NCI-H345 treated with DMSO at 0.1 percent for 48 hours (cell line): ENCODE data around the gene GRID2.

Experiments
- DNase-seq: peaks from one replicate; lab custom pipeline; 2025; ENCODE audit not compliant: unreplicated experiment; lab: John Stamatoyannopoulos, UW

The GRID2 gene

DNA sequence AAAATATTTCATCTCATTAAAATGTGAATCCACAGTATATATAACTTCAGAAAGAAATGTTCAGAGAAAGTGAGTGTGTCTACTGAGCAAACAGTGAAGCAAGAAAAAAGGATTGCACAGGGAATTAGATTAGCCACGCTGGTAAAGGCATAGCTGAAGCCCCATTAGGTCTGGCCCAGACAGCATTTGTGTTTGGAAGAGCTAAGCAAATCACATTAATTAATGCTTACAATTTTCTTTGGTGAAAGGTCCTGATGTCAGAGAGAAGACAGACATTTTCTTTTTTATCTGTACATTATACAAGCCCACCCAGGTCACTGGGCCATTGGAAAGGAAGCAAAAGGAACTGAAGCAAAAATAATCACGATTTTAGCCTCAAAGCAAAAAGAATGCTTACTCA lies 354.6 kb downstream of the GRID2 start:
- no peak for DNase-seq

DNA sequence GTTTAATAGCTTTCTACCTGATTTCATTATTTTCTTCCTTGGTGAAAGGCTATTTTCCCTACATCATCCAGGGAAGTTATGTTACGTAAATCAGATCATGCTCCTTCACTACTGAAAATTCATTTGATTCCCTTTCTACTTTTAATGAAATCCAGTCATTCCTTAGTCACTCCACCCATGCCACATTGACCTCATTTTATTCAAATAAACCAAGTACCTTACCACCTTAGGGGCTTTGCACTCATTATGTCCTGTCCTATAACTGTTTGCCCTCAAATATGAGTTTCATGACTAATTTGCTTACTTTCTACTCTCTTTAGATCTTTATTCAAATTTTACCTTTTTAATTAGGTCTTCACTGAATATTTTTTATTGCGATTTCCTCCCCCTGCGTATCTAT lies 374.0 kb downstream of the GRID2 start:
- DNase-seq: no peak

DNA sequence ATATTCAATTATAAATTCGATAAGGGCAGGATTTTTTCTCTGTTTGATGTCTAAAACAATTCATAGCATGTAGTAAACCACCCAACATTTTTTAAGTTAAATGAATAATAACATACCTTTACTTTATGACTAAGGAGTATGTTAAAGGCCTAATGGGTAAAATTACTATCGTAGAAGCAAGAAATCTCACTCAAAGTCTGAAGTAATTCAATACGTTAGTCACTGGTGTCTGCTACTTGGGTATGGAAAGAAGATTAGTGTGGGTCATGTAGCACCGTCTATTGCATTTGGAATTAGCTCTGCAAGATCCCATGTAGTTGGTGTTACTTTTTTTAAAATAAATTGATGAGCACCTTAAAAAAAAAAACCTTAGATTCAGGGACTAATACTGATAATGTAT lies 374.5 kb downstream of the GRID2 start:
- DNase-seq: no peak

DNA sequence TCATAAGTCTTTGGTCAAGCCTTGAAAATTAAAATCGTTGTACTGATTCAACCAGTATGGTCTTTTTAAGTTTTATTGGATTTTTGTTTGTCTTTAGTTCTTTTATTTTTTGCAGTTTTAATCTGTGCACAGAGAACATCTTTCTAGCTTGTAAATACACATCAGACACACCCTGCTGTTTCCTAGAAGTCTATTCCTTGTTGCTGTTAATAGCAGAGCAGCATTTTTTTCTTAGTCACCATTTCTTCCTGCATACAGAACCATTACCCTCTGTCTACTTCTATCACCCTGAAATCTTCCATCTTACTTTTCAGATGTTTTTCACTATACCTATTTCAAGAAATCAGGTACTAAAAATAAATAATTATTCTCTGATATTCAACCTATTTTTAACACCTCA lies 375.4 kb downstream of the GRID2 start:
- no peak for DNase-seq

DNA sequence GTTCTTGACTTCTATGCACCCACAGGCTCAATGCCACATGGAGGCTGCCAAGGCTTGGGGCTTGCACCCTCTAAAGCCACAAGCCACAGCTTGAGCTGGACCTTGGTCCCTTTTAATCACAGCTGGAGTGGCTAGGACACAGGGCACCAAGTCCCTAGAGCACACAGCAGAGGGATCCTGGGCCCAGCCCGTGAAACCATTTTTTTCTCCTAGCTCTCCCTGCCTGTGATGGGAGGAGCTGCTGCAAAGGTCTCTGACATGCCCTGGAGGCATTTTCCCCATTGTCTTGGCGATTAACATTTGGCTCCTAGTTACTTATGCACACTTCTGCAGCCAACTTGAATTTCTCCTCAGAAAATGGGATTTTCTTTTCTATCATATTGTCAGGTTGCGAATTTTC lies 410.9 kb downstream of the GRID2 start:
- DNase-seq: no peak

DNA sequence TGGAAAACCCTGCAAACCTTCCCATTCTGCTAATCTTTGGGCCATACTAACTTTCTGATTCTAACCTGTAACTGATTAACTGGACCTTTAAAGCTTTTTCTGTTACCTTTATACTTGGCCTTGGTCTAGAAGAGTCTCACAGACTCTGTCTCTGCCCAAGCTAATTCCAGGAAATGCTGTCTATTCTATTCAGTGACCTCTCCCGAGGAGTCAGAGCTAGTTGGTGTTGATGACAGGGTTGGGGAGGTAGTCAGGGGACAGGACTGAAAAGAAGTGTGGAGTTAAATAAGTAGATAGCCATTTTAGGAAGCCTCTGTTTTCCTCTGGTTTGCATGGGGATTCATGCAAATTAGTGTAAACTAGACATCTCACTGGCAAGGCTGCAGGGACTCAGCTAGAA lies 429.5 kb downstream of the GRID2 start:
- no peak for DNase-seq

DNA sequence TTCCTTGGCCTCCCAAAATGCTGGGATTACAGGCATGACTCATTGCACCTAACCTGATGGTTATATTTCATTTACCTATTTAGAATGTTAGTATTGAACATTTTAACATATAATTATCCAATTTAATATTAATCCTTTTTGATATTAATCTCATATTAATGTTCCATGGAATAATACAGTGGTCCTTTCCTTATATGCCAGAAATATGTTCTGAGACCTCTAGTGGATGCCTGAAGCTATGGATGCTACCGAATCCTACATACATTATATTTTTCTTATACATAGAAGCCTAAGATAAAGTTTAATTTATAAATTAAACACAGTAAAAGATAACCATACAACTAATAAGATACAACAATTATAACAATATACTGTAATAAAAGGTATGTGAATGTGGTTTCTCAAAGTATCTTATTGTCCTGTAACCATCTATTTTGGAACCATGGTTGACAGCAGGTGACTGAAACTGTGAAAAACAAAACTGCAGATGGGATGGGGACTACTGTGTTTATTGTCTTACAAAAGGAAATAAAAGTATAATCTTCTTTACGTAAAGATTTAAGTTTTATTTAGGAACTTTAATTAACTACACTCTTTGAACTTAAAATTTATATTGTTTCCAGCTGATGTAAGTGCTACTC lies 431.4 kb downstream of the GRID2 start:
- no peak for DNase-seq

DNA sequence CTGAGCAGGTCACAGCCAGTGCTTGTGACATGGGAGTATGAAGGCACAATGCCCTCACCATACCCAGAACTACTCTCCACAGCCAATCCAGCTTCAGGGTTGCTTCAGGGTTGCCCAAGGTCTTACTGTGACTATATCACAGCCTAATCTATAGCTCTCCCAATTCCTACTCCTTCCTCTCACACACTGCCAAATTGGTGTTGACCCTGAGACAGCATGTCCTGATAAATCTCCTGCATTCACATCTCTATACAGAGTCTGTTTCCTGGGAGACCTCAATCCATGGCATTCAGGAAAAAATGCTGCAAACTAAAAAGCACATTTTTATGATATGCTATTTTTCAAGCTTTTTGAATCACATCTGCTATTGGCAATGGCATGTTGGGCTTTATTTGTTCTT lies 456.7 kb downstream of the GRID2 start:
- no peak for DNase-seq

DNA sequence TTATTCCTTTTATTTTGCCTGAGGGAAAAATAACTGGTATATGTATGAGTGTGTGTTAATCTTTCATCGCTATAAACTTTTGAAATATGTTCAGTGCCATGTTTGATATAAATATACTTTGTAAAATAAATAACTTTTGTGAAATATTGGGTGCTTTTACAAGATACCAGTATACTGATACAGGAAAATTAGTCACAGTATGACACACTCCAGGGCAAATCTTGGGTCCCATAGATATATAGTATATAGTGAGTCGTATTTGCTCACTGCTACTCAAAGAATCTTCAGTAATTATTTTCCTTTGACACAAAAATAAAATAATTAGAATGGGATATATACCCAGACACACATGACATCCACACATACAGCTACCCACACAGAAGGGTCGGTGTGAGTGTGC lies 472.3 kb downstream of the GRID2 start:
- DNase-seq: no peak

DNA sequence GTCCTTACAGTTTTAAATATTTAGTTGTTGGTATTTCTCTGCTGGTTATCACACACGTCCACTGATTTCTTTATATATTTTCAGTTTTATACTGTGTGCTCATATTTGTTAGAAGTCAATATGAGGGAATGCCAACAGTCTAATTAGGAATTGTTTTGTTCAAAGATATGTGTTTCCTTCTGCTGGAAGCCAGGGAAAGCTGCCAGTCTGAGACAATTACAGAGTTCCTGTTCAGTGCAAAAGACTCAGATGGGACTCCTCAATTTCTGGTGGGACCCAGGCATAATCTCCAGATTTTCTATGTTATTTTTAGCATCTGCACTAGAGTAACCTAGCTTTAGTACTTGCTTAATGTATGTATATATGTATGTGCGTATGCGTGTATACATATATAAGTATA lies 486.0 kb downstream of the GRID2 start:
- no peak for DNase-seq

DNA sequence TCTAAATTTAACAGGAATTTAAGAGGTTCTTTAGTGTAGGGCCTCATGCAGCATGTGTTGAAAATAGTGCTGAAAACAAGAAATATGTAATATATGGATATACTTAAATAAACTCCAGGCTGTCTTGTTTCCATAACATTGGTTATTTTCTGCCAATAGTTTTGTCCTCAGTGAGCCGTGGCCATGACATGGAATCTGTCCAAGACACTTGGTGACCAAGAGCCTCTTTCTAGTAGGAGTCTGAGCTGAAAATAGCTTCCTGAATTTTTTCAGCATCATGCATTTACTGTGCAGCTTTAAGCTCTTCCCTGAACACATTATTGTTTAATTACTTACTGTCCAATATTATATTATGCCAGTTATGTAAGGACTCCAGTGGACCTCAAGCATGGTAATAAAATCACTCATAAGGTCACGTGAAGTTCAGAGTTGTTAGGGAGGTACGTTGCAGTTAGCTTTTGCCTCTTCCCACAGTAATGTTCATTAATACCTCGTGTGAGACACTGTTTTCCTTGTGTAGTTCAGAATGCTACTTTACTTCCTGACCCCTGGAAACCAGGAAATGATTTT lies 488.2 kb downstream of the GRID2 start:
- DNase-seq: no peak

DNA sequence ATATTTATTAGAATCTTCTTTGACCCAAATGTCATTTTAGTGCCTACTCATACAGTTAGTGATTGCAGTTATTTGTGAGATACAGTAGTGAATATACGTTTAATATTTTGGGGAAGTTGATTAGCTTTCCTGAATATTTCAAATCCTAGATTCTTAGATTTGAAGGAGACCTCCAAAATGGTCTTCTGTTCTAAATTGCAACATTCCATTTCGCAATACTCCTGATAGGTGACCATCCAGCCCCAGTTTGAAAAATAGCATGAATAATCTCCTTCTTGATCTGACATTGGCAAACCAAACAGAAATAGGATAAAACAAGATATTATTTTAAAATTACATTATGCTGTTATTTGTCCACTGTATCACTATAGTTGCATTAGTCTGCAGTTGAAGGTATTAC lies 505.6 kb downstream of the GRID2 start:
- no peak for DNase-seq

DNA sequence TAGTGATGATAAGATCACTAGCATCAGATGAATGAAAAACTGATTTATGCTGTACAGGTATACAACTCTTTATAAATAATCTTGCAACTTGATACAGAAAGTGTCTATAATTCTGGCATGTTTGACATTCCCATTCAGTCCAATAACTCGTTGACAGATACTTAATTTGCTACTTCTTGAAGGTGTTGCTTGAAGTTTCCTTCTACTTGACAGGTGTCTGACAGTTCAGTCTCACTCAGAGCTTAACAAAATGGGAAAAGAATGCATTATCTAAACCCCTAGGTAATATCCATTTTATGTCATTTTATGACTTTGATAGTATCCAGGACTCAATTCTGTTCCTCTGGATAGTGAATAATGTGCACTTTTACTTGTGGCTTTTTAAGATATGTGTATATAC lies 508.9 kb downstream of the GRID2 start:
- no peak for DNase-seq

DNA sequence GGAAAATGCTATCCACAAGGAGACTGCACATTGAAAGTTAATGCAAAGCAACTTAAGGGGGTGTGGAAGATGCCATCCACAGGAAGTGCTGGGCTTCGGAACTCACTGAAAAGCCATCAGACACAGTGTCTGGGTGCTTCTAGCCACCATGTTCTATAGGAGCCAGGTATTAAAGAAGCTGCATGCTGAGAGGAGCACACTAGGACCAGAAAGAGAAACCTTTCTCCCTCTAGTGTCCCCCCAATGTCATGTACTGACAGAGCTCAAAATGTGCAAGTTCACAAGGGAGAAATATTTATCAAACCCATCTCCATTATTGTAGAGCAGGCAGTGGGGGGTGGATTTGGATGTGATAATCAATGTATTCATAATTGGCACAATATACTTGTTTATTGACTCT lies 510.9 kb downstream of the GRID2 start:
- DNase-seq: no peak

DNA sequence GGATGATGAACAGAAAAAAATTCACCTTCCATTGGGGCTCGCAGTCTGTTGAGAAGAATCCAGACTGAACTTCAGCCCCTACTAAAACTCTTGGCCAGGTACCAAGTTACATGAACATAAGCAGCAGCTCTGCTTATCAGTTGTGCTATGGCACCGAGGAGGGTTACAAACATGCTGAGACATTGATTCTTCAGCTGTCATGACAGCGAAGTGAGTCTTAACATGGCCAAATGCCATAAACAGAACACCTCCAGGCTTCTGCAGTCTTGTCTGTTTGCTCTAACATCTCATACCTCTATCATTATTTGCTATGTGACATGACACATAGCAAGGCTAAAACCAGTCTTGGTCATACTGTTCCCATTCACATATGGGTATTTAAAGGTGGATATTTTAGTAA lies 521.5 kb downstream of the GRID2 start:
- no peak for DNase-seq

DNA sequence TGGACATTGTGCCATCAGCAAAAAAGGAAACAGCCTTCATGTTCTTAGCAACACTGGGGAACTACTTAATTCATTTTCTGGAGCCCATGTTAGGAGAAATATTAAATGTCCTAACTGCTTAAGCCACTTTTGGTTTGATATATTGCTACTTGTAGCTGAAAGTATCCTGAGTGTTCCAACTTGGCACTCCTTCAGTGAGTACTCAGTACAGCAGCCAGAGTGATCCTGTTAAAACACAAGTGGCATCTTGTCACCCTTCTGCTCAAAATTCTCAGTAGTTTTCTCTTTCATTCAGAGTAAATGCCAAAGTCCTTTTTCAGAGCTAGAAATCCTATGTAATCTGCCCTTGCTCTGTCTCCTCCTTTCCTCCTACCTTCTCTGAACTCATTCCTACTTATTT lies 522.0 kb downstream of the GRID2 start:
- no peak for DNase-seq

DNA sequence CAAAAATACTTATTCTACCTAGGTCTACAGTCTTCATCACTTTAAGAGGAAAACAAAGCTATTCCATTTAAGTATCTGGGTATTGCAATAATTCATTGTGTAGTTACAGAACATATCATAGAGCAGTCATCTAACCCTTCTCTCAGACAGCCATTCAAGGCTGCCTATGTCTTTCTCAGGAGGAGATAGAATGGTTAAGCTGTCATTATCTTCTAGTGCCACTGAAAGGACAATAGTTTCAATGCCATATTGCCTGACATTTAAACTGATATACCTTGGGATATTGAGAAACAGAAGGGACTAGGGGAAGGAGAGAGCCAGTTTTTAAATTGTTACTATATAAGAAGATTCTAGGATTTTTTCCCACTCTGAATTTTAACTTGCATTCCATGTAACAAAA lies 527.0 kb downstream of the GRID2 start:
- no peak for DNase-seq

DNA sequence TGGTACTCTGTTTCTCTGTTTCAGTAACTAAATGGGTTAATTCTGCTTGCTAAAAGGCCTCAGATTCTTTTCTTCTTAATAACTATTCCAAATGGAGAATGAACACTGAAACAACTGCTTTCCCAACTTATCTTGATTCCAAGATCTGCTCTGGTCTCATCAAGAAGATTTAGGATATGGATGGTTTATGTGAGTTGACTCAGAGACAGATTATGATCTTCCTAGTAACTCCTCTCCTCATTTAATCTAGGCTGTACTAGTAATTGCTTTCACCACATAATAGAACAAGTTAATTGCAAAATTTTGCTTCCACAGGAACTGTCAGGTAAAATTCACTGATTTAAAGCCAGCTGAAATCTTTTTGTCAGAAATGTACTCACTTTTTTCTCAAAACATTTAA lies 537.1 kb downstream of the GRID2 start:
- no peak for DNase-seq

DNA sequence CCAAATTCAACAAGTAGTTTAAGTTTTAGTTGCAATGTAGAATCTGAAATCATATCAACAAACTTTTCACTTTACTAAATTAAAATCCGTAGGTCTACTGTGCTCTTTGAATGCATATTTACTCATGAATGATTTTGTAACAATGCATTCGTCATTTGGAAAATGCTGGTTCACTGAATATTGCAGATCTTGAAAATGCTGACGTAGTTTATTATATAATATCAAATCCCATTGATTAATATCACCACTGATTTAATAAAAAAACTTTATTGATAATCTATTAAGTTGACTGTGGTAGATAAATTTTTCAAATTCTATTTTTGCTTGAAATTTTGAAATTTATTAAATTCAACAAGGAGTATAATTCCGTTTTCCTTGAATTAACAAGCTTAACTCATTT lies 540.0 kb downstream of the GRID2 start:
- no peak for DNase-seq

DNA sequence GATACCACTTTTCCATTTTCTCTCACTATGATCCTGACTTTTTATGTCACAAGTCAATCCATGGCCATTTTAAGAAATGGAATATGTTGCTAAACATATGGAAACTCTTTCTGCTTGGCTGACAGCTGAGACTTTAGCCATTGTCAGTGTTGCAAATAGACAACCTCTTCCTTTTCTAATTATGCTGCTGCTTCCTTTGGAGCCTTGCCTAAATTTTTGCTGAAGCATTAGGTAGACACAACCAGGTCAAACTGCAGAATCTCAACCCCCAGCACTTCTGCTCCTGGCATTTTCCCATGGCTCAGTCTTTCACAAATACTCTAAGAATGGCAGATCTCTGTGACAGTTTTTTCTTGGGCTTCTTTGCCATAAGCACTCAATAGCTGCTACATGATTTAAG lies 543.3 kb downstream of the GRID2 start:
- DNase-seq: no peak

DNA sequence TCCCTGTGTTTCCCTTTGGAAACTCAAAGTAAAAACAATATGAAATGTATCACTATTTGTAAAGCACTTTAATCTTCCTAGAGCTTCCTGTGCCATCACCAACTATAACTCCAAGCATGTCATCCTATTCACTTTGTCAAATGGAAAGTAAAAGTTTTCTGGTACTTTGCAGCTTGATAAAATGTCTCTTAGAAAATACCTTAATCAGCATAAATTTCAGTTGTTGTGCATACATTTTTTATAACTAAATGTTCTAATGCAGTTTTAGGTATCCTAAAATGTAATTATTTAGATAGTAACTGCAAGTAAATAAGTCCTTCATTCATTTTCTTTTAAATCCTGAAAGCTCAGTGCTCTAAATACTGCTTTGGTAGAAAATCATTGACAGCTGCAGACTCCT lies 558.7 kb downstream of the GRID2 start:
- DNase-seq: no peak

DNA sequence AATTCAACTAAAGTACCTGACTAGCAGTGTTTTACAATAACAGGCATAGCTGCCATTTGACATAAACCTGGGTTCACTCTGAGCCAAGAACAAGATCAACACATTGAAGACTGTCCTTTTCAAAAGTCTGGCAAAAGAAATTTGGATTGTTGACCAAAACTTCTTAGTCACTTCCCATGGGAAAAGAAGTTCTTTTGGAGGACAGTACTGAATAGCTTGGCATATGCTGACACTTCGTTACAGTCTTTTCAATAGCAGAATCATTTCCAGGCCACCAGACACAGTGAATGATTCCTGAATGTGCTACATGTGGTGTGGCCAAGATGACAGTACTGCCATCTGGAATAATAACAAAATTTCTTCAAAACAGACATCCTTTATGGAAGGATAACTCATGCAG lies 560.3 kb downstream of the GRID2 start:
- no peak for DNase-seq

DNA sequence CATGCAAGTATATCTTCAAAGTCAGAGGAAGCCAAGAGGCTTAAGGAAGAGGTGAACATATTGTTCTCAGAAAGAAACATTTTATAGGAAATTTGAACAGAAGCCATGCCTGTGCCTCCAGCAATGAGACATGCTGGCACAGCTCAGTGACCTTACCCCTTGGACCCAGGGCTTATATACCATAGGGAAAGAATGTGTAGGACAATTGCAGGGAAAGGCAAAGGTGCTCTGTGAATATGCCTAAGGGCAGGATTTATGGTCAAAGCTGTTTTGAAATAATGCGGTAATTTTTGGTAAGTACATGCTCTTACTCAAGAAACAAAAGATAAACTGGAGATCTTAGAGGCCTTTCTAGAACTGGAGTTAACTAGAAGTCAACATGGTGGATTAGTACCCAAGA lies 568.8 kb downstream of the GRID2 start:
- no peak for DNase-seq
